HG02938 (cell line): Measurements from ENCODE around the gene OR5K3.

ENCODE experiments used
- ATAC-seq: cut with Tn5 transposase; IDR thresholded peaks from one replicate; pipeline ENCODE4 v1.9.1; 2021; ENCODE audit warnings: mild to moderate bottlenecking, moderate library complexity; ENCODE audit not compliant: unreplicated experiment

OR5K3 gene

DNA sequence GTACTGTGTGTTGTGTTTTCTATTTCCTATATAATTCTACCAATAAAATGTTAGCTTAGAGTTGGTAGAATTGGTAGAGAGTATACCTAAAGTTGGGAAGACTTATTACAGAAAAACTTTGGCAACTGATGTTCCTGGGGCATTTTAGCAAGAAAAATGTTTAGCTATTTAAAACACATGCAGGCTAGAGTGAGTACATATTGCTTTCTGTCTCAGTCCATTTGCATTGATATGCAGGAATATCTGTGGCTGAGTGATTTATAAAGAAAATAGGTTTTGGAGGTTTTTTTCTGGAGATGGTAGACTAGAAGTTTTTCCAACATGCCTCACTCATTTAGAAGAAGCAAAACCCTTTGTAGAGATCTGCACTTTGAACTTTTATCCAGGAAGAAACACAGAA is 42.1 kb downstream of the OR5K3 start:
- ATAC-seq: no peak

DNA sequence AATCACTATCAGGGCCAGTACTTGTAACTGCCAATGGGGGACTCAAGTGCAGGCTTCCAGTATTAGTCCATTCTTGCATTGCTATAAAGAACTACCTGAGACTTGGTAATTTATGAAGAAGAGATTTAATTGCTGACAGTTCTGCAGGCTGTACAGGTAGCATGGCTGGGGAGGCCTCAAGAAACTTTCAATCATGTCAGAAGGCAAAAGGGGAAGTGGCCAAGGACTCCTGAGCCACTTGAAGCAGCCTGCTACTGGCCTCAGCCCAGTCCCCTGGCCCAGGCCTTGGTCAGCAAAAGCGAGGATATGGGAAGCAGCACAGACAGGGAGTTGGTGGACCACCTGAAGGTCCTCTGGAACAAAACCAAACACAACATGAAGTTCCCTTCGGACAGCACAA is 43.3 kb downstream of the OR5K3 start:
- ATAC-seq: no peak

DNA sequence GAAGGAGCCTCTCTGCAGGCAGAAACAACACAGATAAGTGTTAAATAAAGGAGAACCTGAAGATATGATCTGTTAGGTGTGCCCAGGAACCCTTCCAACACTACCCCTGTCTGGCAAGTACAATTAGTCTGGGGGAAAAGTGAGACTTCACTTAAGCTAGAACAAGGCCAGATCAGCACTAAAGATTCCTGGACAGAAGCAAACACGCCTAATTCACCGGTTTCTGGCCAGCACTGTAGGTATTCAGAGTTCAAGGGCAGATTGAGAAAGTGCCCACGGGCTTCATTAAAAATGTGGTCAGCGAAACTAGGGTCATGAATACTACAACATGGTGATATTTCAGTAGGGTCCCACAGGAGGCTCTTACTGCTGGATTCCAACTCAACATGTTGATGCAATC is 43.9 kb downstream of the OR5K3 start:
- no peak for ATAC-seq

DNA sequence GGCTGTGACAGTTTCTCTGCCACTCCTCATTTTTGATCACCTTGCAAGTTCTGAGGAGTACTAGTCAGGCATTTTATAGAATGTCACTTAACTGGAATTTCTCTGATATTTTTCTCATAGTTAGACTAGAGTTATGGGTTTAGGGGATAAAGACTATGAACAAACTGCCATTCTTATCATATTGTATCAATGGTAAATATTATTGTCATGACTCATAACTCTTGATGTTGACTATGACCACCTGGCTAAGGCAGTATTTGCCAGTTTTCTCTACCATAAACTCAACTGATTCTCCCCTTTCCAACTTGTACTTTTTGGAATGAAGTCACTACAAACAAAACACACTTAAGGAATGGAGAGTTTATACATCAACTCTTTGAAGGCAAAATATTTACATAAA is 49.8 kb downstream of the OR5K3 start:
- ATAC-seq: no peak
